Measurements from ENCODE around the gene CHD8. TPM values are rescaled to one million over a fixed set of nuclear protein-coding genes. Genes with fewer than 3 reads are reported as not detected.

The CHD8 gene
- total RNA-seq, 1 experiment from 2014 or later = 64.7 TPM

Other genes starting within 250 kb of the CHD8 start
- gene HNRNPC, start 186.7 kb downstream of the CHD8 start, total RNA-seq (2021; ENCODE audit: unreplicated experiment) = 537 TPM
- gene RPGRIP1, start 176.0 kb downstream of the CHD8 start, total RNA-seq (2021; ENCODE audit: unreplicated experiment) = 0.28 TPM
- 84.5 TPM for gene SUPT16H, start 72.1 kb downstream of the CHD8 start, total RNA-seq (2021; ENCODE audit: unreplicated experiment)
- gene RAB2B, start 20.8 kb upstream of the CHD8 start, total RNA-seq (2021; ENCODE audit: unreplicated experiment) = 17.0 TPM
- gene TOX4, start 21.1 kb upstream of the CHD8 start, total RNA-seq (2021; ENCODE audit: unreplicated experiment) = 50.1 TPM
- gene METTL3, start 55.2 kb upstream of the CHD8 start, total RNA-seq (2021; ENCODE audit: unreplicated experiment) = 43.3 TPM
- 1.5 TPM for gene SALL2, start 70.2 kb upstream of the CHD8 start, total RNA-seq (2021; ENCODE audit: unreplicated experiment)
- gene OR10G3, start 124.0 kb upstream of the CHD8 start, total RNA-seq (2021; ENCODE audit: unreplicated experiment) = not detected
- gene OR10G2, start 178.8 kb upstream of the CHD8 start, total RNA-seq (2021; ENCODE audit: unreplicated experiment) = not detected
- not detected for gene OR4E2, start 197.7 kb upstream of the CHD8 start, total RNA-seq (2021; ENCODE audit: unreplicated experiment)
- gene OR4E1, start 217.7 kb upstream of the CHD8 start, total RNA-seq (2021; ENCODE audit: unreplicated experiment) = not detected